Astrocyte of the cerebellum (primary cell): Measurements from ENCODE around the gene RPS6KA2.
A peak's percentile ranks its signal among the peaks of the same experiment; 100 is the strongest.

ENCODE experiments used
- DNase-seq: peaks from one replicate; pipeline ENCODE4 v3.0.0-alpha.2; 2011; ENCODE audit warnings: low read depth
- H3K4me3 ChIP-seq: 2 replicates; pipeline ENCODE4 v1.5.1; 2011; ENCODE audit warnings: mild to moderate bottlenecking, low read depth, low read length, moderate library complexity
- in situ Hi-C: cut with HindIII; loops from 2 replicates; pipeline ENCODE4 v1.10.0; 2017; ENCODE audit warnings: low sequenced_read_pairs
- TF ChIP-seq, protein P1 (sequence below): IDR thresholded peaks from 2 replicates; pipeline ENCODE4 v1.5.1; 2012; ENCODE audit warnings: low read length, low read depth, moderate library complexity, mild to moderate bottlenecking; ENCODE audit errors: missing control alignments

Gene RPS6KA2

DNA sequence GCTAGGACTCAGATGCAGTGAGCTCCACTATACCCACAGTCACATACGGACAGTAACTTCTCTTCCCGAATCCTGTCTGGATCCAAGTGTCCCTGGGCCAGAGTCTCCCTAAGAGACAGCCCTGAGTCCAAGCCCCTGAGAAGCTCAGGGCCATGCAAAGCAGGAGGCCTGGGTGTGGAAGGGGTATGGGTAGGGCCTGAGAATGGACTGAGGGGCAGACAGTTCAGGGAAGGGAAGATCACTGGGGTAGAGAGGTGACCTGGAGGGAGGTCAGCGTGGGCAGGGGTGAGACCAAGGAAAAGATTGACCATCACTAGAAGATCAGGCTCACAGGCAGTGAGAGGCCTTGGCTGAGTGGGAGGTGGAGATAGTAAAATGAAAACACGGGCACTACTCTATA is 8.8 kb downstream of the RPS6KA2 start:
- H3K4me3 ChIP-seq, result no peak overlapping the region
- TF ChIP-seq, protein P1, sequence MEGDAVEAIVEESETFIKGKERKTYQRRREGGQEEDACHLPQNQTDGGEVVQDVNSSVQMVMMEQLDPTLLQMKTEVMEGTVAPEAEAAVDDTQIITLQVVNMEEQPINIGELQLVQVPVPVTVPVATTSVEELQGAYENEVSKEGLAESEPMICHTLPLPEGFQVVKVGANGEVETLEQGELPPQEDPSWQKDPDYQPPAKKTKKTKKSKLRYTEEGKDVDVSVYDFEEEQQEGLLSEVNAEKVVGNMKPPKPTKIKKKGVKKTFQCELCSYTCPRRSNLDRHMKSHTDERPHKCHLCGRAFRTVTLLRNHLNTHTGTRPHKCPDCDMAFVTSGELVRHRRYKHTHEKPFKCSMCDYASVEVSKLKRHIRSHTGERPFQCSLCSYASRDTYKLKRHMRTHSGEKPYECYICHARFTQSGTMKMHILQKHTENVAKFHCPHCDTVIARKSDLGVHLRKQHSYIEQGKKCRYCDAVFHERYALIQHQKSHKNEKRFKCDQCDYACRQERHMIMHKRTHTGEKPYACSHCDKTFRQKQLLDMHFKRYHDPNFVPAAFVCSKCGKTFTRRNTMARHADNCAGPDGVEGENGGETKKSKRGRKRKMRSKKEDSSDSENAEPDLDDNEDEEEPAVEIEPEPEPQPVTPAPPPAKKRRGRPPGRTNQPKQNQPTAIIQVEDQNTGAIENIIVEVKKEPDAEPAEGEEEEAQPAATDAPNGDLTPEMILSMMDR, result no peak
- in situ Hi-C loops, result no loop called here
- DNase-seq, result no peak

GRCh38 chr6:166617359-166617758 is 9.7 kb downstream of the RPS6KA2 start:
- TF ChIP-seq, protein P1, result no peak
- in situ Hi-C loops, result no loop called here
- peak; percentile 85 for DNase-seq

DNA sequence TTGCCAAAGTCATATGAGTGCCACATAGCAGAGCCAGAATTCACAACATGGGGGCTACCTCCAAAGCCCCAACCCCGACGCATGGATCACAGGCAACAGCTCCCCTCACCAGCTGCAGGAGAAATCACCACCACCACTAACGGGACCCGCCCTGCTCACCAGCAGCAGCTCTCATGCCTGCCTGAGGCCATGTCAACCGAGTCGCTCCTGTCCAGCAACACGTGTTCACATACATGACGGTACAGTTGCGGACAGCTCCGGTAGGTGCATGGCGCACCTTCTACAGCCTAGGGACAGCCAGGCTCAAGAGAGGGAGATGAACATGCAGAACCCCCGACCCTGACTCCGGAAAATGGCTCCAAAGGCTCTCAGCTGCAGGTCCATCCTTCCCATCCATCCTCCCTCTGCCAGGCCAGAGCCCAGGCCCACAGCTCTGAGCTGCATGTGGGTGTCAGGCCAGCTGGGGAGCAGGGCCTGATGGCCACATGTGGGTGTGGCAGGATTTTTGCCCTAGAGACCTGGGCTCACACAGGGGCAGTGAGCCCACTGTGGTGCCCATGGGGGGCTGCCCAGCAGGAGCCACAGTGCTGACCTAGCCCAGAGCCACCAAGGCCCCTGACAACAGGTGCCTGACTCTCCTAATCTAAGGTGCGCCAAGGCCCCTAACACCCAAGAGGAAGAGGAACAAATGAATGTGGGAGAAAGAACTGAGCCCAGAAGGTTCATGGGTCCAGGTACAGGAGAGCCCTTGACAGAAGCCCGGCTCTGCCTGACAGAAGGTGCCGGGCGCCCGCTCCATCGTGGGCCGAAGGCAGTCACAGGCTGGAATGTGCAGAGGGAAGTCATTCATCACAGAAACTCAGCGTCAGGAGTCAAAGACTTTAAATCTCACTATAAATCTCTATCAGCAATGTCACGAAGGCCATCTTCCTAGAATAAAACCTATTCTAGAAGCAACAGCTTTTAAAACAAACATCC is 10.5 kb downstream of the RPS6KA2 start:
- in situ Hi-C loops, result no loop called here
- H3K4me3 ChIP-seq, result no peak overlapping the region
- DNase-seq, result no peak
- TF ChIP-seq, protein P1, result no peak

More at GRCh38 chr6:166617359-166617758, 9.7 kb downstream of the RPS6KA2 start:
- no peak overlapping the region for H3K4me3 ChIP-seq

- no peak overlapping the region for H3K4me3 ChIP-seq
- in situ Hi-C loops, result no loop called here
- DNase-seq, result no peak
- TF ChIP-seq, protein P1, result no peak
Observed at GRCh38 chr6:166615059-166615770, 11.8 kb downstream of the RPS6KA2 start.

DNA sequence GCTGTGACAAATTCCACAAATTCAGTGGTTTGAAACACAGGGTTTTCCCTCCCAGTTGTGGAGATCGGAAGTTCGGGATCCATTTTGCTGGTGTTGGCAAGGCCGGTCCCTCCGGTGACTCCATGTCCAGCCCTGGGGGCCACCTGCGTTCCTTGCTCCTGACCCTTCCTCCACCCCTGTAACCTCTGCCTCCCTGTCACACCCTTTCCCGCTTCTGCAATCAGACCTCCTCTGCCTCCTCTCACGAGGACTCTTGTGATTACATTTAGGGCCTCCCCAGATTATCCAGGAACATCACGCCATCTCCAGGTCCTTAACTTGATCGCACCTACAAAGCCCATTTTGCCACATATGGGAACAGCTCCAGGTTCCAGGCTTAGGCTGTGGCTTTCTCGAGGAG is 12.5 kb downstream of the RPS6KA2 start:
- in situ Hi-C loops, result no loop called here
- TF ChIP-seq, protein P1, result no peak
- DNase-seq, result no peak
- no peak overlapping the region for H3K4me3 ChIP-seq

DNA sequence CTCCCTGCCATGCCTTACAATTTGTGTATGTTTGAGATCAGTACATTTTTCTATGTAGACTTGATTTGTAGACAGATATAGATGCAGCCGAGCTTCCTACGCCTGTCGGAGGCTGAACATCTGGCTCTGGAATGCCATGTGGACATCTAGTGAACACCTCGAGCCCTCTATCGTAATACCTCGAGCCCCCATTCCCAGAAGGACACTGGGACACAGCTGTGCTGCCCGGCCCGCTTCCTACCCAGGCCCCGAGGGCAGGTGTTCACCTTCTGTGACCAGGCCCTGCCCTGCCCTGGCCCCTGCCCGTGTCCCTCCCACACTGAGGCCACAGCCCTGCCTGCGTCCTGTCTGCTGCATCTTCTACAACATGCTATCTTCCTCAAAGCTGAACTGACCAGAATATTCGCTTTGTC is 12.9 kb downstream of the RPS6KA2 start:
- in situ Hi-C loops, result no loop called here
- no peak overlapping the region for H3K4me3 ChIP-seq
- TF ChIP-seq, protein P1, result no peak
- DNase-seq, result no peak
